NCI-H226 (cell line): ENCODE measurements around the gene MYMK.

Experiments
- DNase-seq: peaks from one replicate; pipeline ENCODE4 v3.0.0-alpha.2; 2015

MYMK gene

GRCh38 chr9:133478851-133479711, 45.7 kb downstream of the MYMK start, which contains the start of gene SLC2A6:
SLC2A6 (minus strand) TSS chr9:133479099; CDS start chr9:133479059, 40 bp downstream.
- DNase-seq = peak; percentile 93

- DNase-seq = peak; percentile 60
Measured at GRCh38 chr9:133477992-133478850, 46.5 kb downstream of the MYMK start.

- DNase-seq = no peak
Measured at GRCh38 chr9:133477461-133477860, 47.3 kb downstream of the MYMK start.

DNA sequence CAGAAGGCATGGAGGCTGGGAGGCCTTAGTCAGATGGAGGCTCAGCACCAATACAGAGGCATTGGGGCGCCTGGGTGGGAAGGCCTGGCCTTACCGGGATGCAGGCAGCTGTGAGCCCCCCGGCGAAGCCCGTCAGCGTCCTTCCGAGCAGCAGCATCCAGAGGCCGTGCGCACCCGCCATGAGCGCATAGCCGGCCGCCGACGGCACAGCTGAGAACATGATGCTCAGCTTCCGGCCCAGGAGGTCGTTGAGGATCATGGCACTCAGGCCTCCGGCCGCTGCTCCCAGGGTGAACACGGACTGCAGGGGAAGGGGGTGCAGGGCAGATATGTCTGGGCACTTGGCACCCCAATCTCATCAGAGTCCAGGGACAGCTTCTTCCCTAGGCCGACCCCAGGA, 47.8 kb downstream of the MYMK start:
- no peak for DNase-seq

DNA sequence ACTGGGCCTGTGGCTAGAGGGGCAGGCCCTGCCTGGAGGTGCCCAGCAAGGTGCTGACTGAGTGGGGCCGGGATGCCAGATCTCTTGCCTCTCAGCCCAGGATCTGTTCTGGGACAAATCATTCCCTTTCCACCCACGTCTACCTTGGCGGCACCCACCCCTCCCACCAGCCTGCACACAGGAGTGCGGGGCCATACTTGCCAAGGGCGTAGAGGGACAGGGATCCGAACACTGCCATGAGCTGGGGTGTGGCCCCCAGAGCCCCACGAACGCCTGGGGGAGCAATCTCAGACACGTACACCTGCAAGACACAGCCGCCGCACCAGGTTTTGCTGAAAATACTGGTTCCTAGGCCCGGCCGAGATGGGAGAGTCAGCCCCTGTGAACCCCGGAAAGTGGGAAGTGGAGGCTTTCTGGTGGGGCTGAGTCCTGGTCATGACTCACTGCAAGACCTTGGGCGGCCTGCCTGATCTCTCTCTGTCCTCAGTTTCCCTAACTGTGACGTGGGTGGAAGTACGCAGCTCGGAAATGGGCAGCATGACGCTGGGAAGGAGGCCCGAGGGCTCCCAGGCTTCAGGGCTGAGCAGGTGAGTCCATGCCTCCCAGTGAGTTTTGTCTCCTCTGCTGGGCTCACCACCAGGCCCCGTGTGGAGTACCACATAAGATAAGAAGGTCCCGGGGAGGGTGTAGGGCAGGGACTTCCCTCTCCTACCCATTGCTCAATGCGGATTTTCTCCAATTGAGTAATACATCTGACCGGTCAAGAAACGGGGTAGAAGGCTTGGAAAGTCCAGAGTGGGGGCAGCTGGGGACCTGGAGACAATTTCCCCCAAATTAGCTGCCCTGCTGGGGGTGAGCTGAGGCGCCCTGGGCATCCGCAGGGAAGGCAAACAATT, 48.5 kb downstream of the MYMK start:
- DNase-seq = peak; percentile 84

GRCh38 chr9:133475292-133476012, 49.3 kb downstream of the MYMK start:
- DNase-seq = no peak

- DNase-seq = no peak
Measured at GRCh38 chr9:133474853-133475252, 49.9 kb downstream of the MYMK start.

- no peak for DNase-seq
Measured at GRCh38 chr9:133474215-133474614, 50.5 kb downstream of the MYMK start.

GRCh38 chr9:133473743-133474142, 51.0 kb downstream of the MYMK start:
- DNase-seq = no peak

DNA sequence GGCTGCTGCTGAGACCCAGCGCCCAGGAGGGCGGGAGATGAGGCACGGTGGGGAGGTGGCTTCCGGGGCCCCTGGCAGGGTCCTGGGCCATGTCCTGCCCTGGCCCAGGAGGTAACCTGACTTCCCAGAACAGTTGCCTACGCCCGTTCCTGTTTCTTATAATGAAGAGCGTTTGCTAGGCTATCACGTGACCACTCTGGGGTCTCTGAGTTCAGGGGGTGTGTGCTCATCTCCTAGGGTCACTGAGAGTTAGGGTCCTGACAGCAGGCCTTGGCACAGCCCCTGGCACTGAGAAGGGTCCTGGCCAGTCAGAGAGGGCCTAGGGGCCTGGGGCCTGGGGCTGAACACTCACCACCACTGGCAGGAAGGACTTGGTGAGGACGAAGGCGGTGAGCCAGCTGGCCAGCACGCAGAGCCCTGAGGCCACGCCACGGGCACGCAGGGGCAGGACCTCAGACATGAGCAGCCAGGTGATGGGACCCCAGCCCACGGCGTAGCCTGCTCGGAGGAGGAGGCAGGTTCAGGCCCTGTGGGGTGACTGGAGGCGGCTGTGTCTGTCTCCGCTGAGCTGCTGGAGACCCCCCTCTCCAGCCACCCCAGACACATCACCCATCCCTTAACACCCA, 51.9 kb downstream of the MYMK start:
- no peak for DNase-seq

GRCh38 chr9:133472277-133472645, 52.5 kb downstream of the MYMK start:
- no peak for DNase-seq

GRCh38 chr9:133471551-133472276, 53.0 kb downstream of the MYMK start:
- no peak for DNase-seq

GRCh38 chr9:133470988-133471387, 53.8 kb downstream of the MYMK start:
- no peak for DNase-seq

GRCh38 chr9:133470427-133470924, 54.3 kb downstream of the MYMK start:
- no peak for DNase-seq

DNA sequence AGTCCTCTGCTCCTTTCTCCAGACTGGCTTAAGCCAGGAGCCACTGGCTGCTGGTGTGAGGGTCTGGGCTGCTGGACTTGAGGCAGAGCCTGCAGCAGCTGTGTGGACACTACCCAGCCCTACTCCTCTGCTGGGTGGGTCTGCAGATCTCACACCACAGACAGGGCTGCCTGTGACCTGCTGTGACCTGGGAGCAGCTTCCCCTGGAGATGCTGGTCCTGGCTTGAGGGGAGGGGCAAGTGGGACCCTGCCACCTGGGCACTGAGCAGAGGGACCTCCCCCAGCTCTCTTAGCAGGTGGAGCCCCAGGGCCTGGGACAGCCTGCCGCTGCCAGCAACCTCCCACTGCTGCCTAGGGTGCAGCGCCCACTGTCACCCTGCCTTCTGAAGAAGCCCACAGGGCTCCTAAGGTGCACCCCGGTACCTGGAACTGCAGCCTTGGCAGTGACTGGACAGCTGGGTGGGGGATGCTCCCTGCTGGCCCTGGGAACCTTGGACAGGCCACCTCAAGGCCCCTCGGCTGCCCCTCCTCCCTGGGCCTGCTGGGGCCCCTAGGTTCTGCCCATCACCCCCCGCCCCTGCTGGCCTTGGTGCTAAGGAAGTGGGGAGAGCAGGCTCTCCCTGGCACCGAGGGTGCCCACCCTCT, 55.9 kb downstream of the MYMK start:
- no peak for DNase-seq

- DNase-seq = no peak
Measured at GRCh38 chr9:133468374-133468773, 56.4 kb downstream of the MYMK start.

GRCh38 chr9:133467101-133467500, 57.7 kb downstream of the MYMK start:
- DNase-seq = no peak

GRCh38 chr9:133465984-133466383, 58.8 kb downstream of the MYMK start:
- DNase-seq = no peak

DNA sequence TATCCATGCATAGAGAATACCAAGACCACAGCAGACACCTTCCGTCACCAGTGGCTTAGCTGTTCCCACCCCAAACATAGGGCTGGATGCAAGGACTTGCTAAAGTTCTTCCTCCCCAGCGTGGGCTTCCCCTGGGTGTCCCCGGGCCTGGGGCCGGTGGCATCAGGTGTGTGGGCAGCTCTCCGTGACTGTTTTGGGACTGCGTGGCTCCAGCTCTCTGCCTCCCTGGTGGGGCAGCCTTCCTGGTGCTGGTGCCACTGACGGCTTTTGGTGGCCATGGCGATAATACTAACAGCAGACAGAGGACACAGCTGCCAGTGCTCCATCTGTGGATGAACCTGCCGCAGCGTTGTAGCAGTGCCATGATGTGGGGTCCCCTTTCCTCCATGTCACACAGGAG, 60.1 kb downstream of the MYMK start:
- DNase-seq = no peak
